Neural cell (in vitro differentiated cells): ENCODE measurements around the gene TRA2A.

Experiments used
- EZH2 ChIP-seq: fragments of 200-600, 300-800 bp; shearing (Covaris generic), sonication (generic); IDR thresholded peaks from 2 replicates; pipeline ENCODE4 v1.6.1; 2014; ENCODE audit warnings: antibody characterized with exemption, low read length, borderline replicate concordance, mild to moderate bottlenecking; ENCODE audit not compliant: insufficient read depth, poor library complexity, severe bottlenecking
- TF ChIP-seq, protein P1 (sequence below): fragments of 450-650 bp; IDR thresholded peaks from 2 replicates; pipeline ENCODE4 v1.5.1; 2014; ENCODE audit warnings: antibody characterized with exemption, mild to moderate bottlenecking, moderate library complexity; ENCODE audit not compliant: poor library complexity, severe bottlenecking

- TF ChIP-seq EZH2: no peak
- TF ChIP-seq, protein P1, sequence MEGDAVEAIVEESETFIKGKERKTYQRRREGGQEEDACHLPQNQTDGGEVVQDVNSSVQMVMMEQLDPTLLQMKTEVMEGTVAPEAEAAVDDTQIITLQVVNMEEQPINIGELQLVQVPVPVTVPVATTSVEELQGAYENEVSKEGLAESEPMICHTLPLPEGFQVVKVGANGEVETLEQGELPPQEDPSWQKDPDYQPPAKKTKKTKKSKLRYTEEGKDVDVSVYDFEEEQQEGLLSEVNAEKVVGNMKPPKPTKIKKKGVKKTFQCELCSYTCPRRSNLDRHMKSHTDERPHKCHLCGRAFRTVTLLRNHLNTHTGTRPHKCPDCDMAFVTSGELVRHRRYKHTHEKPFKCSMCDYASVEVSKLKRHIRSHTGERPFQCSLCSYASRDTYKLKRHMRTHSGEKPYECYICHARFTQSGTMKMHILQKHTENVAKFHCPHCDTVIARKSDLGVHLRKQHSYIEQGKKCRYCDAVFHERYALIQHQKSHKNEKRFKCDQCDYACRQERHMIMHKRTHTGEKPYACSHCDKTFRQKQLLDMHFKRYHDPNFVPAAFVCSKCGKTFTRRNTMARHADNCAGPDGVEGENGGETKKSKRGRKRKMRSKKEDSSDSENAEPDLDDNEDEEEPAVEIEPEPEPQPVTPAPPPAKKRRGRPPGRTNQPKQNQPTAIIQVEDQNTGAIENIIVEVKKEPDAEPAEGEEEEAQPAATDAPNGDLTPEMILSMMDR: peak; percentile 43
Measured at GRCh38 chr7:23462846-23463245, 68.9 kb downstream of the TRA2A start.
